GM12865 (cell line): ENCODE data around the gene FRG2C.
"Not testable (repeated sequence)": the region's sequence is repeated elsewhere in the genome, so short reads cannot be mapped to it uniquely, and the experiment has no call there.

ENCODE experiments used
- DNase-seq: peaks from one replicate; pipeline ENCODE4 v3.0.0; 2010; ENCODE audit warnings: low read depth
- H3K4me3 ChIP-seq: 2 replicates; pipeline ENCODE4 v1.5.1; 2011; ENCODE audit warnings: mild to moderate bottlenecking, low read depth, low read length, control low read depth
- TF ChIP-seq, protein P1 (sequence below): IDR thresholded peaks from 2 replicates; pipeline ENCODE4 v1.5.1; 2011; ENCODE audit warnings: low read length, control low read depth, low read depth, inconsistent platforms; ENCODE audit not compliant: insufficient read depth; ENCODE audit errors: missing control alignments

FRG2C gene

DNA sequence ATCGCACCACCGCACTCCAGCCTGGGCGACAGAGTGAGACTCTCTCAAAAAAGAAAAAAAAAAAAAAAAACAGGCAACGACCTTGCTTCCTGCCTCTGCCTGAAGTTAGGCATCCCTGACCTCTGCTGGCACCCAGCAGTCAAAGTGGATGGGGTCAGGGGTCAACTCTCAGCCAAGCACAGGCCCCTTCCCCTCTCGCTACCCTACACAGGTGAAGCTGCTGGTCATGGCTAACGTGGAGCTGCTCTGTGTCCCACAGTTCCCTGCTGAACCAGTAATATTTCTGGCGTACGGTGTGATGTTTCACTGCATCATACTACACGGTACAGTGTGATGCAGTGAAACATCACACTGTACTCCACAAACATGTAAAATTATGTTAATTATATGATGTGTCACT lies 13.9 kb upstream of the FRG2C start:
- TF ChIP-seq, protein P1, sequence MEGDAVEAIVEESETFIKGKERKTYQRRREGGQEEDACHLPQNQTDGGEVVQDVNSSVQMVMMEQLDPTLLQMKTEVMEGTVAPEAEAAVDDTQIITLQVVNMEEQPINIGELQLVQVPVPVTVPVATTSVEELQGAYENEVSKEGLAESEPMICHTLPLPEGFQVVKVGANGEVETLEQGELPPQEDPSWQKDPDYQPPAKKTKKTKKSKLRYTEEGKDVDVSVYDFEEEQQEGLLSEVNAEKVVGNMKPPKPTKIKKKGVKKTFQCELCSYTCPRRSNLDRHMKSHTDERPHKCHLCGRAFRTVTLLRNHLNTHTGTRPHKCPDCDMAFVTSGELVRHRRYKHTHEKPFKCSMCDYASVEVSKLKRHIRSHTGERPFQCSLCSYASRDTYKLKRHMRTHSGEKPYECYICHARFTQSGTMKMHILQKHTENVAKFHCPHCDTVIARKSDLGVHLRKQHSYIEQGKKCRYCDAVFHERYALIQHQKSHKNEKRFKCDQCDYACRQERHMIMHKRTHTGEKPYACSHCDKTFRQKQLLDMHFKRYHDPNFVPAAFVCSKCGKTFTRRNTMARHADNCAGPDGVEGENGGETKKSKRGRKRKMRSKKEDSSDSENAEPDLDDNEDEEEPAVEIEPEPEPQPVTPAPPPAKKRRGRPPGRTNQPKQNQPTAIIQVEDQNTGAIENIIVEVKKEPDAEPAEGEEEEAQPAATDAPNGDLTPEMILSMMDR, result no peak
- no peak for DNase-seq
- no peak overlapping the region for H3K4me3 ChIP-seq

GRCh38 chr3:75655101-75655904 lies 8.8 kb upstream of the FRG2C start:
- DNase-seq, H3K4me3 ChIP-seq: not testable (repeated sequence)

- DNase-seq, H3K4me3 ChIP-seq: not testable (repeated sequence)
Measured at GRCh38 chr3:75655956-75656355, 8.2 kb upstream of the FRG2C start.

GRCh38 chr3:75658411-75659107 lies 5.6 kb upstream of the FRG2C start:
- DNase-seq, H3K4me3 ChIP-seq: not testable (repeated sequence)

DNA sequence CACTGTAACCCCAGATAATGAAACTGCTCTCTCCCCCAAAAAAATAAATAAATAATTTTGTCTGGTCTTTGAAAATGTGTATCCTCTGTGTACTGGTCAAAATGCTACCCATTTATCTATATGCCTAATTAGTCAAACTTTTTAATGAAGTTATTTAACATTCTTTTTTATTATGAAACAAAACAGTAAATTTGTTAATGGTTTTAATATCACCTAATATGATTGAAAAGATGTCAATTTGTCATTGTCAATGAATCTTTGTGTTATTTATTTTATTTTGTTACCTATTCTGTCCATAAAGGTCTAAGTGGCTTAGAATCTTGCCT lies 5.1 kb upstream of the FRG2C start:
- H3K4me3 ChIP-seq, DNase-seq: not testable (repeated sequence)

DNA sequence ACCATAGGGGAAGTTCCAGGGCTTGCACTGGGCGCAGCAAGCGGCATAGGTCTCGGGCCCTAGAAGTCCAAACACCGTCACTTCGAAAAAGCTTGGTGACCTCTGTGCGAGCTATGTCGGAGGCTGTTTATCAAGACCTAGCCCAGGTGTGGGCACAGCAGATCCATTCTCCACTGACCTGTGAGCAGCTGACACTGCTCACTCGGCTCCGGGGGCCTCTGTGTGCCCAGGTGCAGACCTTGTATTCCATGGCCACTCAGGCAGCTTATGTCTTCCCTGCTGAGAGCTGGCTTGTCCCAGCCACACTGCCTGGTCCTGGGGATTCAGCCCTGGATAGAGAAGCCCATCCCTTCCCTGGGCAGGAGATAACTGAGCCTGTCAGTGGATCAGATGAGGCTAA lies 1.5 kb downstream of the FRG2C start:
- H3K4me3 ChIP-seq, DNase-seq: not testable (repeated sequence)

DNA sequence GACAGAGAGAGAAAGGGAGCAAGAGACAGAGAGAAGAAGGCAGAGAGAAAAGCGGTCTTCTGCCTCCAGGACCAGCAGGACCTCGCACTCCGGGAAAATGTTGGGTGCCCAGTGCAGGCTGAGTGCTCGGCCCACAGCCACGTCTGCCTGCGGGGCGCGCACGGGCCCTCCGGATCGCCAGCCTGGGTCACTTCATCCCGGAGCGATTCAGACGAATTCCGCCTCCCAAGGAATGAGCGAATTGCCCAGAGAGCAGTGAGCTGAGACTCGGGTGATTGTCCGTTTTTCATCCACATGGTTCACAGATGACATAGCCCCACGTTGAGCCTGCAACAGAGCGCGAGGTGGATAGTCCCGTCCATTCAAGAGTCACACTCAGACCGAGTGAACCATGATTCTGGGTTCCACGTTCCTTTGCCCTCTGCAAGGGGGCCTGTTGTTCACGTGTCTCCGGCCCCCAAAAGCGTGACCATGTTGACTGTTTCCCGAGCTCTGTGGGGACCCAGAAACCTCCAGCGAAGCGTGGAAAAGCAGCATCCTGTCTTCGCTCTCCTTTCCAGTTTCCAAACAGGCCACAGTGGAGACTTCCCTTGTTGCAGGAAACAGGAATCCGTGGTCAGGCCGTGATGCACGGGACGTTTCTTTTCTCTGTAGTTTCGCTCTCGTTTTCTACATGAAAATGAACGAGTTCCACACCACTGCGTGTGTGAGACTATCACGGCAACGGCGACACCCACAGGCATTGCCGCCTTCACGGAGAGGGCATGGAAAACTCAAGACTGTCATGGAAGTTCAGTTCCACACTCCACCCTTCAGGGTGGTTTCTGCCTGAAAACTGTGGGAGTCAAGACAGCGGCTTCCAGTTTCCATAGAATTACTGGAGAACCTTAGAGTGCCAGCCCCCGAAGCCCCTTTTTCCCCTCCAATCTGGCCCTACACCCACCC lies 3.9 kb downstream of the FRG2C start:
- not testable (repeated sequence) for H3K4me3 ChIP-seq
- DNase-seq, result peak; percentile 23

DNA sequence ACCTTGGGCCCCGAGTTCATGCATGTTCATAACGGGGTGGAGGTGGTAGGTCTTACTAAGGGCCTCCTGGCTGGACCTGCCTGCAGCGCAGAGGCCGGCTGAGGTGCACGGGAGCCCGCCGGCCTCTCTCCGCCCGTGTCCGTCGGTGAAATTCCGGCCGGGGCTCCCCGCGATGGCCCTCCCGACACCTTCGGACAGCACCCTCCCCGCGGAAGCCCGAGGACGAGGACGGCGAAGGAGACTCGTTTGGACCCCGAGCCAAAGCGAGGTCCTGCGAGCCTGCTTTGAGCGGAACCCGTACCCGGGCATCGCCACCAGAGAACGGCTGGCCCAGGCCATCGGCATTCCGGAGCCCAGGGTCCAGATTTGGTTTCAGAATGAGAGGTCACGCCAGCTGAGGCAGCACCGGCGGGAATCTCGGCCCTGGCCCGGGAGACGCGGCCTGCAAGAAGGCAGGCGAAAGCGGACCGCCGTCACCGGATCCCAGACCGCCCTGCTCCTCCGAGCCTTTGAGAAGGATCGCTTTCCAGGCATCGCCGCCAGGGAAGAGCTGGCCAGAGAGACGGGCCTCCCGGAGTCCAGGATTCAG lies 4.7 kb downstream of the FRG2C start:
- not testable (repeated sequence) for DNase-seq, H3K4me3 ChIP-seq

DNA sequence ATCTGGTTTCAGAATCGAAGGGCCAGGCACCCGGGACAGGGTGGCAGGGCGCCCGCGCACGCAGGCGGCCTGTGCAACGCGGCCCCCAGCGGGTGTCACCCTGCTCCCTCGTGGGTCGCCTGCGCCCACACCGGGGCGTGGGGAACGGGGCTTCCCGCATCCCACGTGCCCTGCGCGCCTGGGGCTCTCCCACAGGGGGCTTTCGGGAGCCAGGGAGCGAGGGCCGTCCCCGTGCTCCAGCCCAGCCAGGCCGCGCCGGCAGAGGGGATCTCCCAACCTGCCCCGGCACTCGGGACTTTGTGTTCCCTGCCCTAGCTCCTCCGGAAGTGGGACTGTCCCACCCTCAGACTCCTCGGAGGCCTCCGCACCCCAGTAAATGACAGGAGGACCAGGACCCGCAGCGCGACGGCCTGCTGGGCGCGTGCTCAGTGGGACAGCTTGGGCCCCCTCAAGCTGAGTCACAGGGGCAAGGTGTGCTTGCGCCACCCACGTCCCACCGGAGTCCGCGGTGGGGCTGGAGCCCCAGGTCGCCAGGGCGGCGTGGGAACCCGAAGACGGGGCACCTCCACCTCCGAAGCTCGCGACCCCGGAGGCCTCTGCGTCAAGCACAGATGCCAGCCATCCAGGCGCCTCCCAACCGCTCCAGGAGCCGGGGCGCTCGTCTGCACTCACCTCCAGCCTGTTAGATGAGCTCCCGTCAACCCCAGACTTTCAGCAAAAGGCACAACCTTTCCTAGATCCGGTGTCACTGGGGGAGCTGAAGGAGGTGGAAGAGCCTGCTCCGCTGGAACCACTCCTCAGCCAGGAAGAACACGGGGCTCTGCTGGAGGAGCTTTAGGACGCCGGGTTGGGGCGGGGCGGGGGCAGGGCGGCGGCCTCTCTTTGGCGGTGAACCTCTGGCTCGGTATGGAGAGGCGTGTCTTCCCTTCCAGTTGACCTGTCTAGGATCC lies 5.5 kb downstream of the FRG2C start:
- not testable (repeated sequence) for H3K4me3 ChIP-seq
- DNase-seq, result peak; percentile 19

DNA sequence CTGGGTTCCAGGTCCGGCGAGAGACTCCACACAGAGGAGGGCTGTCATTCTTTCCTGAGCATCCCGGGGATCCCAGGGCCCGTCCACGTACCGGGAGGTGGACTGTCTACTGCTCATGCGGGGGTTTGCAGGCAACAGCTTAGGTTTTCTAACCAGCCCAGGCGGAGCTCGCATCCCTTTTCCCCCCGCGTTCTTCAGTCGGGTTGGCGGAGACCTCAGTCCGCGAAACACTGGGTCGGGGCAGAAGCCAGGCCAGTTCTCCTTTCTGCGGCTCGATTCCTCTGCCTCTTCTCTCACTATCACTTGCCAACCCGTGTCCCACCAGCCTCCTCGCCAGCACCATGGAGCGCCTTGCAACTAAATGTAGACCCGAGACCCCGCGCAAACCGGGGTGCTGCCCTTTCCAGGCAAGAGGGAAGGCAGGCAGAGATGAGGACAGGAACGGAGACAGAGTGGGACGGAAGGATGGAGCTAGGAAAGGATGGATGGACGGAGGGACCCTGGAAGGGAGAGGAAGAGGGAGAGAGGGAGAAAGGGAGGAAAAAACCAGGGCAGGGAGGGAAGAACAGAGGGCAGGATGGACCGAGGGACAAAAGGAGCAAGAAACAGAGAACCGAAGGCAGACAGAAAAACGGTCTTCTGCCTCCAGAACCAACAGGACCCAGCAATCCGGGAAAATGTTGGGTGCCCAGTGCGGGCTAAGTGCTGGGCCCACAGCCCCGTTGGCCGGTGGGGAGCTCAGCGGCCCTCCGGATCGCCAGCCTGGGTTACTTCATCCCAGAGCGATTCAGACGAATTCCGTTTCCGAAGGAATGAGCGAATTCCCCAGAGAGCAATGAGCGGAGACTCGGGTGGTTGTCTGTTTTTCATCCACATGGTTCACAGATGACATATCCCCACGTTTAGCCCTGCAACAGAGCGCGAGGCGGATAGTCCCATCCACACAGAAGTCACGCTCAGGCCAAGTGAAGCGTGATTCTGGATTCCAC lies 6.5 kb downstream of the FRG2C start:
- DNase-seq, result peak; percentile 80
- not testable (repeated sequence) for H3K4me3 ChIP-seq

DNA sequence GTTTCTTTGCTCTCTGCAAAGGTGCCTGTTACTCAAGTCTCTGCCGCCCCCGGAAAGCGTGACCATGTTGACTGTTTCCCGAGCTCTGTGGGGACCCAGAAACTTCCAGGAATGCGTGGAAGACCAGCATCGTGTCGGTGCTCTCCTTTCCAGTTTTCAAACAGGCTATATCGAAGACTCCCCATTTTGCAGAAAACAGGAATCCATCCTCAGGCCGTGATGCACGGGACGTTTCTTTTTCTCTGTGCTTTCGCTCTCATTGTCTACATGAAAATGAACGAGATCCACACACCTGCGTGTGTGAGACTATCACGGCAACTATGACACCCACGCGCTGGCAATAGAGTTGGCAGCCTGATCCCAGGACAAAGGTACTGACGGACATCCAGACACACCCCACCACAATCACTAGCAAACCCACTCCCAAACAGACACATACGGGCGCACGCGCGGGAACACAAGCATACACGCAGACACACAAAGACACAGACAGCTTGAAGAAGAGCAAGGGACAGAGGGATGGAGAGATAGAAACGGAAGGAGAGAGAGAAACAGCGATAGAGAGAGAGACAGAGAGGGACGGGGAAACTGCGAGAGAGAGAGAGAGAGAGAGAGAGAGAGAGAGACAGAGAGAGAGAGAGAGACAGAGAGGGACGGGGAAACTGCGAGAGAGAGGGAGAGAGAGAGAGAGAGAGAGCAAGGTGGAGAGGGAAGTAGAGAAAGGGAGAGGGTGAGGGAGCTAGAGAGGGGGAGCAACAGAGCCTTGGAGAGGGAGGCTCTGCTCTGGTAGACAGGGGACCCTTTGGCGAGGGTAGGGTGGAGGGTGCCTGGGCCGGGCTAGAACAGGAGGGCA lies 7.4 kb downstream of the FRG2C start:
- not testable (repeated sequence) for H3K4me3 ChIP-seq, DNase-seq

DNA sequence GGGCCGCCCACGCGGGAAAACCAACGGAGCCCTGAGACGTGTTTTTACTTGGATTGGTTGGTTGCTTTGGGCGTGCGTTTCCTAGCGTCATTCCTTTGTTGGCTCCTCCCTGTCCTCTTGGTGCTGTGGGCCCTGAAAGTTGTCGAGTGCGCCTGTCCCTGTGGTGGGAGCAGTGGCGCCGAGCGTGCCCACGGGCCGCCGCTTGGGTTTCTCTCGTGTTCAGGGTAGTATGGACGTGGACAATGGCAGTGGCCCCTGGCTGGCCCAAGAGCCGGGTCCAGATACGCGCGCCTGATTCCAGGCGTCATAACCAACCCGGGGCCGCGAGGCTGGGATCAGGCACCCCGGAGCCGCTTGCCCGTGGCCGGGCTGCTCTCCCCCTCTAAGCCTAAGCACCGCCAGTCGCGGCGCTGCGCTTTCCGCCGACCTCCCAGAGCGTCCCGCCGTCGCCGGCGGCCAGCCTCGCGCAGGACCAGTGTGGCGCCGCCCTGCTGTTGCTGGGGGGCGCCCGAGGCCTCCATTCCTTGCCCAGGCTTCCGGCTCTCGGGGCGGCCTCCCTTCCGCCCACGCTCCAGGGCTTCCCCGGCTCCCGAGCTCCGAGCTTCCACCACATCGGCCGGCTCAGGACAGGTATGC lies 8.1 kb downstream of the FRG2C start:
- not testable (repeated sequence) for H3K4me3 ChIP-seq, DNase-seq

DNA sequence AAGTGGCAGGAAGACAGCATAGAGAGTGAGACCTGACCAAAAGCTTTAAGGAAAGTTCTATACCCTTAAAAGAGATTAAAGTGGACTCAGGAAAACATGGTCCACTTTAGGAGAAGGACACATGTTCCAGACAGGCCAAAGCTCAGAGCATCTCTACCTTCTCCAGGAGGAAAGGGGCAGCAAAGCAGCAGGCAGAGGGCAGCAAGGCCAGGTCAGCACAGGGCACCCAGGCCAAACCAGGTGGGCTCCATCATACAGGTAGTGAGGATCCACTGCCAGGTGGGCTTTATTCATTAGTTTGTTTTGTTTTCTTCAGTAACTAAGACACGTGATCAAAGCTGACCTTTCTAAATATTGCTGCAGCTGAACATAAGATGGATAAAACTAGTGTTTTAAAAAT lies 19.8 kb downstream of the FRG2C start:
- not testable (repeated sequence) for DNase-seq, H3K4me3 ChIP-seq
